ENCODE measurements around the gene HRAS. TPM values are rescaled to one million over a fixed set of nuclear protein-coding genes. Genes with fewer than 3 reads are reported as not detected.

The HRAS gene
- total RNA-seq, 1 donor from 2014 or later, result 60.5 TPM

DNA sequence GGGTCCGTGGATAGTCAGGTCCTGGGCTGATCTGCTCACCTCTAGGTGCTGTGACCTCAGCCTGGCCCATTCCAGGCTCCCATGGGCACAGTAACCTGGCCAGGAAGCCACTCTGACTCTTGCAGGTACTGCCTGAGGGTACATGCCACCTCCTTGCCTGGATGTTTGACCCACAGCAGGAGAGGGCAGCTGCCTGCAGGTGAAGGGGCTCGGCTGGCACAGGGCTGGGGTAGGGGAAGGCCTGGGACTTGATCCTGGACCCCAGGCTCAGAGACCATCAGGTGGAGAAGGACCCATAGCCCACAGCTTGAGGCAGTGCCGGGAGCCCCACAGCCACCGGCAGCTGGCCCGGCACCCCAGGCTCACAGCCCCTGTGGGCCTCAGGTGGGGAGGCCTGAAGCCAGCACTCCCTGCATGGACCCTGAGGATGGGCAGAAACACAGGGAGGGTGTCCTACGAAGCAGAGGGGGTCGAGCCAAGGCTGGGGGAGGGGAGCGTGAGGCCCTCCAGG is 4.7 kb upstream of the HRAS start:
- DNase-seq (no peak), ATAC-seq (ENCODE audit: poor library complexity) (no peak)
- intact Hi-C loops (cut with DNase I), result no loop called here

DNA sequence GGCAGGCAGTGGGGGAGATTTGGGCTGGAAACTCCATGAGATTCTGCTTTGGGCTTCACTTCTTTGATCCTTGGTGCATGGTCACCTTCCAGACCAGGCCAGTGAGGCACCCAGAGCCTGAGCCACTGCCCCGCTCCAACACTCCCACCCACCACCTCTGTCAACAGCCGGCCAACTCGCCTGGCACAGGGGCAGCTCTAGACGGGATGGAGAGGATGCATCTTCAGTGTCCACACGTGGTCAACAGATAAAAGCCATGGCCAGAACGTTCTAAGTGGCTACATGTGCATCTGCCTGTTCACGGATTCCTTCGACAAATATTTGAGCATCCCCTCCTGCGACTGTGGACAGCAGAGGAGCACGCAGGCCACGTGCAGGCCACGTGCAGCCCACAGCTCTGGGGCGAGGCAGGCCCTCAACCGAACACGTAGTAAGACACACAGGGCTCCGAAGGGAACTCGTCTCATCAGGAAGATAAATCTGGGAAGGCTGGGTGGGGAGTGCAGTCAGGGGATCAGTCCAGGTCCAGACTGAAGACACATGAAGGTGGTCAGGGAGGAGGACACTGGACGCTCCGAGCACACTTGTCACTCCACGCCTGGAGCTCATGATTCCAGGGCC is 3.2 kb upstream of the HRAS start:
- ATAC-seq (ENCODE audit: poor library complexity) (no peak), DNase-seq (no peak)
- intact Hi-C loops (cut with DNase I), result no loop called here

- DNase-seq (no peak), ATAC-seq (ENCODE audit: poor library complexity) (no peak)
- intact Hi-C loops (cut with DNase I), result no loop called here
Measured at GRCh38 chr11:537622-538430, 2.5 kb upstream of the HRAS start.

GRCh38 chr11:536841-537621 is 1.7 kb upstream of the HRAS start, which contains the start of gene LRRC56:
Gene LRRC56 (plus strand): TSS chr11:537527. CDS start chr11:540685, 3,158 bp downstream.
- DNase-seq (peak; percentile 87), ATAC-seq (ENCODE audit: poor library complexity) (peak; percentile 18)
- intact Hi-C loops (cut with DNase I), result no loop called here

DNA sequence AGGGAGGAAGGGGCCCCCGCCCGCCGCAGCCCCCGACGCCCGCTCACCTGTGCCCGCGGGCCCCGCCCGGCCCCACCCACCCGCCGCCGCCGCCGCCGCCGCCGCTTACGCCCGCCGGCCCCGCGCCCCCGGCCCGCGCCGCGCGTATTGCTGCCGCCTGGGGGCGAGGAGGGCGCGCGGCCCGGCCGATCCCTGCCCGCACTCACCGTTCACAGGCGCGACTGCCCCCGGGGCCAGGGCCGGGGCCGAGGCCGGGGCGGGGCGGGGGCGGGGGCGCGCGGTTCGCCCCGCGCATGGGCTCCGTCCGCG is 212 bp downstream of the HRAS start:
- intact Hi-C loops (cut with DNase I), result no loop called here
- no peak for ATAC-seq (ENCODE audit: poor library complexity)
- no peak for DNase-seq

- no peak for ATAC-seq (ENCODE audit: poor library complexity)
- peak; percentile 56 for DNase-seq
- intact Hi-C loops (cut with DNase I), result no loop called here
Measured at GRCh38 chr11:534396-535209, 773 bp downstream of the HRAS start.

DNA sequence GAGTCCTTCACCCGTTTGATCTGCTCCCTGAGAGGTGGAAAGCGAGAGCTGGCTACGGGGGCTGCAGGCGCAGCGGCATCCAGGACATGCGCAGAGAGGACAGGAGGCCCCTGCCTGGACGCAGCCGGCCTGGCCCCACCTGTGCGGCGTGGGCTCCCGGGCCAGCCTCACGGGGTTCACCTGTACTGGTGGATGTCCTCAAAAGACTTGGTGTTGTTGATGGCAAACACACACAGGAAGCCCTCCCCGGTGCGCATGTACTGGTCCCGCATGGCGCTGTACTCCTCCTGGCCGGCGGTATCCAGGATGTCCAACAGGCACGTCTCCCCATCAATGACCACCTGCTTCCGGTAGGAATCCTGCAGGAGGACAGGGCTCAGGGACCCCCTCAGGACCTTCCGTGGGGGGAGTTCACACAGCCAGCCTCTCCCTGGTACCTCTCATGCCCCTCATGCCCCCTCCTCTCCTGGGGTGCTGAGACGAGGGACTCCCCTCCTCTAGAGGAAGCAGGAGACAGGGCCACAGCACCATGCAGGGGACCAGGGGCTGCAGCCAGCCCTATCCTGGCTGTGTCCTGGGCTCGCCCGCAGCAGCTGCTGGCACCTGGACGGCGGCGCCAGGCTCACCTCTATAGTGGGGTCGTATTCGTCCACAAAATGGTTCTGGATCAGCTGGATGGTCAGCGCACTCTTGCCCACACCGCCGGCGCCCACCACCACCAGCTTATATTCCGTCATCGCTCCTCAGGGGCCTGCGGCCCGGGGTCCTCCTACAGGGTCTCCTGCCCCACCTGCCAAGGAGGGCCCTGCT is 1.6 kb downstream of the HRAS start:
- DNase-seq (peak; percentile 39), ATAC-seq (ENCODE audit: poor library complexity) (no peak)
- intact Hi-C loops (cut with DNase I), result no loop called here

DNA sequence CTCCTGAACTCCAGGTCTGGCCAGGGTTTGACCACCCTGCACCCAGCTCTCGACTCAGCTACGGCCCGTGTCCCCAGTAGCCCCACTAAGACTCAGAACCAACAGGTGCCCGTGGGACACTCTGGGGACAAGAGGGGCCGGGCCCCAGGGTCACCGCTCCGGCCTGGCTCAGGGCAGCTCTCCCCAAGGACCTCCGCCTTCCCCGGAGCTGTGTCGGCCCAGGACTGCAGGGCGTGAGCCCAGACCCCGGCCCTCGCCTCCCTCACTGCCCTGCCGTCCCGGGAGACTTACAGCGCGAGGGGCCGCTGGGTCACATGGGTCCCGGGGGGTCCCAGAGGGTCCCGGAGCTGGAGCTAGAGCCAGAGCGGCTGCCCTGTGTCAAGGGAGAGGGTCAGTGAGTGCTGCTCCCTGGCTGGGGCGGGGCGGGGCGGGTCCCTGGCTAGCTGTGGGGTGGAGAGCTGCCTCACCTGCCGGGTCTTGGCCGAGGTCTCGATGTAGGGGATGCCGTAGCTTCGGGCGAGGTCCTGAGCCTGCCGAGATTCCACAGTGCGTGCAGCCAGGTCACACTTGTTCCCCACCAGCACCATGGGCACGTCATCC is 2.3 kb downstream of the HRAS start:
- no peak for DNase-seq
- intact Hi-C loops (cut with DNase I), result no loop called here
- ATAC-seq (ENCODE audit: poor library complexity), result no peak

- DNase-seq (no peak), ATAC-seq (ENCODE audit: poor library complexity) (no peak)
- intact Hi-C loops (cut with DNase I), result no loop called here
Measured at GRCh38 chr11:532527-532985, 2.8 kb downstream of the HRAS start.

- intact Hi-C loops (cut with DNase I), result no loop called here
- DNase-seq (no peak), ATAC-seq (ENCODE audit: poor library complexity) (no peak)
Measured at GRCh38 chr11:531919-532526, 3.4 kb downstream of the HRAS start.

DNA sequence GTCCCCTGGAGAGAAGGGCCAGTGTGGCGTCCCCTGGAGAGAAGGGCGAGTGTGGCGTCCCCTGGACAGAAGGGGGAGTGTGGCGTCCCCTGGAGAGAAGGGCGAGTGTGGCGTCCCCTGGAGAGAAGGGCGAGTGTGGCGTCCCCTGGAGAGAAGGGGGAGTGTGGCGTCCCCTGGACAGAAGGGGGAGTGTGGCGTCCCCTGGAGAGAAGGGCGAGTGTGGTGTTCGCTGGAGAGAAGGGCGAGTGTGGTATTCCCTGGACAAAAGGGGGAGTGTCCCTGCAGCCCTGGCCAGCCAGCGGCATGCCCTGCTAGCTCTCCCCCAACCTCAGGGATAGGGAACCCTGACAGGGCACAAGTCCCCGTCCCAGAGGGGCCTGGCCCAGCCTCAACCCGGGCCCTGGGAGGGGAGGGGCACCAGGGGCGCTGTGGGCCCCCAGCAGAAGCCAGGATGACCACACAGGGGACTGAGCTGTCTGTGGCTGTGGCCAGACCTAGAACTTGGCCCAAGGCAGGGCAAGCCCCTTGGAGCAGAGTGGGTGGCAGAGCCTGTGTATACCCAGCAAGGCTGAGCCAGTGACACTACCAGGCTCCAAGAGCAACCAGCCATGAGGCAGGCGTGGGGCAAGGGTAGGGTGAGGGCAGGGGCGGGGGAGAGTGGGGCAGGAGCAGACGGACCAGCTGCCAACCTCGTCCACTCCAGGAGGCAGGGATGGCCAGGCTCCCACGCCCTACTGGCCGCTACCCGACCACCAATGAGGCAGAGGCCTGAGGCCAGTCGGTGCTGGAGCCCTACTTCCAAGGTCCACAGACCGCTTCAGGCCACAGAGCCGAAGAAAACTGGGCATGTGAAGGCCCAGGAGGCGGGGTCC is 4.2 kb downstream of the HRAS start:
- ATAC-seq (ENCODE audit: poor library complexity) (no peak), DNase-seq (no peak)
- intact Hi-C loops (cut with DNase I), result no loop called here

DNA sequence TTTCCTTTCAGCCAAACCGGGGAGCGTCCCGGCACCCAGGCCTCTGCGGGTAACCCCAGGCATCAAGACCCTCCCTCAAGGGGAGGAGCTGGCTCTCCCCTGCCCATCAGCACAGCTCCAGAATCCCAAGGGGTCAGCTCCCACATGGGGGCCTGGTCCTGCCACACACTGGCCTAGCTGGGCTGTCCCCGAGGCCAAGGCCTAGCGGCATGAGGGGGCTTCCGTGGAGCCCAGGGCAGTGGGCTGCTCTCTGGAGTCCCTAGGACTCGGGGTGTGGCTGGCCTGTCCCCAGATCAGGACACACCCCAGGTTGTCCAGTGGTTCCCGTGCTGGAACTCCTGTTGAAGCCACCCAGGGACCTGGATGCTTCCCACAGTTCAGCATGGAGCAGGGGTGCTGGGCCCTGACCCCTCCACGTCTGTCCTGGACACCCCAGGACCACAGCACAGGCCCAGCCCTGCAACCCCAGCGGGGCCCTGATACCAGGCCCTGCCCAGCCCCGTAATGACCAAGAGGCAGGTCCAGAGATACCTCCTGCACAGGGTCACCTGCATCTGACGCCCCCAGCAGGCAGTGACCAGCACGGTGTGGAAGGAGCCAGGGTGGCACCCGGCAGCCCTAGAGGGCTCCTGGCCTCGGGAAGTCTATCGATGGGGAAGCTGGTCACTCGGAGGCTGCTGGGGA is 5.5 kb downstream of the HRAS start:
- intact Hi-C loops (cut with DNase I), result no loop called here
- no peak for ATAC-seq (ENCODE audit: poor library complexity)
- no peak for DNase-seq

DNA sequence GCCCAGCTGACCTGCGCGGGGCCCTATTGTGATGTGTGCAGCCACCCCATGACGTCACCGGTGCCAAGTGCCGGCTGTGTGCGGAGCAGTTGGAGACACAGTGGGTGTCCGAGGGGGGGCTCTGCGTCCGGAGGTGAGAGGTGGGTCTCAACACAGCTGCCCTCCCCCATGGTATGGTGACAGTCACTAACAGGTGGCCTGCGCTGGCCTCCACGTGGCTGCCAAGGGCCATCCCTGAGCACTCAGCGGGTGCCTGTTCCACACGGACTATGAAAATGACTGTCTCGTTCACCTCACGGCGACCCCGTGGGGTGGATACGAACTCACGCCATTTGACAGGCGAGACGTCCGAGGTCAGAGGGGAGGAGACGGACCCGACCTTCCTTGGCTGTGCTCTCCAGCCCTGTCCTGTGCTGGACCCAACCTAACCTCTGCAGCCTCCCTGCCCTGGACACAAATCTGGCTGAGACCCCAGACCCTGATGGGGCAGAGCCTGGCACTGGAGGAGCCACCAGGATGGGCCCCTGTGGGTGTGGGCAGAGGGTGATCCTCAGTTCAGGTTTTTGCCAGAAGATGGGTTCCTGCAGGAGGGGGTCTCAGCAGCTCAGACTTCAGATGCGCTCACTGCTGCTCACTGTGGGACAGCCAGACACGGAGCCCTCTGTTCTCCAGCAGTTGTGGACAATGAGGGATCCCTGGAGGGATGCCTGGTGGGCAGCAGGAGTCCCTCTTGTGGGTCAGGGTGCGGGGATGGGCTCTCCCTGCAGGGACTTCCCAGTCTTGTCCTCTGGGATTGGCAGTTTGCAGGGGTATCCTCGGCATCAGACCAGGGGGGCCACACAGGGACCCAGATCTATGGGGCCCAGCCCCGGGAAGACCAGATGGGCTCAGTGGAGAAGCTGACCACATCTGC is 6.3 kb downstream of the HRAS start:
- ATAC-seq (ENCODE audit: poor library complexity), result no peak
- intact Hi-C loops (cut with DNase I), result no loop called here
- no peak for DNase-seq

DNA sequence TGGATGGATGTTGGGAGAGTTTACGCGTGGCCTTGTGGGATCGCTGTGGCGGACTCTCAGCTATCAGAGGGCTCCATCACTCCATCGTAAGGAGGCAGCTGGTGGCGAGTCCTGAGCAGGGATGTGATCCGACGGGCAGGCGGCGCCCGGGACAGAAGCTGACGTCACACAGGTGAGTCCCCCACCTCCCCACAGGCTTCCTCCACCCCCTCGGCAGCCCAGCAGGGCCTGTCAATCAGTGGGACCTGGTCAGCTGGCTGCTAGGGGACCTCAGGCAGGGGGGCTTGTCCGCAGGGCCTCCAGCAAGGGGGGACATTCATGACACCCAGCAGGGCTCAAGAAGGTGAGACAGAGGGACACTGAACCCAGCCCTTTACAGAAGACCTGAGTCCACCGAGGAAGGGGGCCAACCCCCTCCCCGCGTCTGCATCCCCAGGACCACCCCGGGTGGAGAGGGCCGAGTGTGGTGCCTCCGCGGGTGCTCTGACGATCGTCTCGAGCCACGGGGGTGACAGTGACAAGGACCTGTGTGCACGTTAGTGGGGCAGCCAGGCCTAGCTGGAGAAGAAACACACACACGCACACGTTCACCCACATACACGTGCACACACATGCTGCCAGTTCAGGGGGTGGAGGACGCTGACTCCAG is 7.1 kb downstream of the HRAS start:
- intact Hi-C loops (cut with DNase I), result no loop called here
- ATAC-seq (ENCODE audit: poor library complexity) (no peak), DNase-seq (no peak)

Data from Right ventricle myocardium superior (tissue), 1 donor.